Sigmoid colon (tissue), 7 donors: ENCODE data around the gene UNC93B1. TPM values are rescaled to one million over a fixed set of nuclear protein-coding genes. Genes with fewer than 3 reads are reported as not detected.
A peak's percentile ranks its signal among the peaks of the same experiment; 100 is the strongest.

Experiments used
- DNase-seq: peaks from one replicate; pipeline ENCODE4 v3.0.0-alpha.2; 2019
- H3K27ac ChIP-seq, 4 donors: fragments of 200-600 bp; sonication (generic); one replicate each; pipeline ENCODE4 v1.5.1; 2016 to 2019; ENCODE audit warnings: mild to moderate bottlenecking in 1 of 4
- H3K27me3 ChIP-seq, 3 donors: fragments of 200-600 bp; sonication (generic); one replicate each; pipeline ENCODE4 v1.5.1; 2019; ENCODE audit warnings: mild to moderate bottlenecking in 1 of 3
- H3K36me3 ChIP-seq, 4 donors: fragments of 200-600 bp; sonication (generic); one replicate each; pipeline ENCODE4 v1.5.1; 2016 to 2019
- H3K4me1 ChIP-seq, 4 donors: fragments of 200-600 bp; sonication (generic); one replicate each; pipeline ENCODE4 v1.5.1; 2017 to 2019
- H3K4me3 ChIP-seq, 4 donors: fragments of 200-600 bp; sonication (generic); one replicate each; pipeline ENCODE4 v1.5.1; 2017 to 2019; ENCODE audit warnings: mild to moderate bottlenecking in 2 of 4, moderate library complexity in 1 of 4
- H3K9me3 ChIP-seq, 4 donors: fragments of 200-600 bp in 3 of 4; sonication (generic) in 3 of 4; one replicate each; pipeline versions ENCODE4 v1.5.1 to v1.6.1; 2013 to 2019
- CTCF ChIP-seq, 4 experiments: fragments of 450-650 bp in 3 of 4; fragments of 200-600 bp in 1 of 4; IDR thresholded peaks; one replicate each; pipeline ENCODE4 v1.5.1; 2016 to 2019; ENCODE audit warnings: antibody characterized with exemption in 4 of 4, mild to moderate bottlenecking in 3 of 4, moderate library complexity in 2 of 4
- EP300 ChIP-seq, 4 donors: sonication (generic); formaldehyde crosslinking; IDR thresholded peaks; one replicate each; pipeline ENCODE4 v1.6.1; 2017; ENCODE audit warnings: antibody characterized with exemption in 4 of 4
- POLR2A ChIP-seq, 2 donors: fragments of 450-650 bp; IDR thresholded peaks; one replicate each; pipeline ENCODE4 v1.6.1; 2016; ENCODE audit warnings: antibody characterized with exemption in 2 of 2, mild to moderate bottlenecking in 2 of 2, moderate library complexity in 2 of 2
- POLR2AphosphoS5 ChIP-seq, 4 donors: sonication (generic); formaldehyde crosslinking; IDR thresholded peaks; one replicate each; pipeline ENCODE4 v1.6.1; 2017; ENCODE audit warnings: antibody characterized with exemption in 4 of 4
- WGBS, 2 donors: extraction: QIAGEN DNeasy Blood & Tissue Kit; methylation state at CpG; one replicate each; pipeline ENCODE4 v1.1.7; 2013; 5-methylcytosine and 5-hydroxymethylcytosine counted together
- intact Hi-C: fragments of 100-400 bp; cut with DNase I; formaldehyde crosslinking; loops from one replicate; pipeline ENCODE4 v1.15.1; 2023
- polyA plus RNA-seq, 3 donors: library from polyadenylated mRNA; stranded (reverse); fragments of 200-250 nt; gene quantifications; one replicate each; pipeline ENCODE4 v1.2.3, GENCODE V29; 2013
- total RNA-seq, 4 donors: library from RNA; depleted of rRNA; stranded (reverse); fragments of >200 nt; gene quantifications; one replicate each; pipeline ENCODE4 v1.1.0, GENCODE V29; 2016
- donor health status: healthy with polysubstance abuse.
- donor health status: Bipolar disorder and iron deficiency.
- donor health status: healthy.

Gene UNC93B1
- total and polyA plus RNA-seq, 7 donors: 11.4 to 52.7 (median 25.0) TPM

GRCh38 chr11:68032003-68032402, 28.1 kb upstream of the UNC93B1 start:
- Histone ChIP-seq H3K27ac (peak overlapping the region in 3 of 4 donors; percentile 83 to 95 (median 91)), H3K4me3 (peak overlapping the region in 1 of 4 donors; percentile 93), H3K4me1 (peaks cover 0 to 32% (median 27%) of the 10 kb centered on the region in 4 donors), H3K36me3 (peaks cover 5 to 45% (median 23%) of the 10 kb centered on the region in 4 donors), H3K9me3 (no peaks in the 10 kb centered on the region), H3K27me3 (no peaks in the 10 kb centered on the region)
- TF ChIP-seq POLR2A (IDR thresholded peaks at IDR 0.05) (no peak), CTCF (IDR thresholded peaks at IDR 0.05) (no peak), EP300 (IDR thresholded peaks at IDR 0.05) (no peak), POLR2AphosphoS5 (IDR thresholded peaks at IDR 0.05) (no peak)
- DNase-seq: no peak
- 50 to 75% methylated on average over 9 of the region's 9 CpGs for WGBS, 2 donors
- intact Hi-C loops: no loop called here

DNA sequence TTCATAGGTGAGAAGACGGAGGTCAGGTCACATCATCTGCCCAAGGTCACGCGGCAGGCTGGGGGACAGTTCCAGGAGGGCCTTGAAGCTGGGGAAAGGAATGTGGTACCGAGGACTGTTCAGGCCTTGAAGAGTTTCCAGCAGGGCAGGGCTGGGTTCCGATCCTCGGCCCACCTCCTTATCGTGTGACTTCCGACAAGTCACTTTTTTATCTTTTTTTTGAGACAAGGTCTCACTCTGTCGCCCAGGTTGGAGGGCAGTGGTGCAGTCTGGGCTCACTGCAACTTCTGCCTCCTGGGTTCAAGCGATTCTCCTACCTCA, 27.2 kb upstream of the UNC93B1 start:
- DNase-seq: no peak
- Histone ChIP-seq H3K27ac (peak overlapping the region; percentile 83 to 95 (median 92)), H3K36me3 (peaks cover 5 to 36% (median 23%) of the 10 kb centered on the region in 4 donors), H3K27me3 (no peaks in the 10 kb centered on the region), H3K4me1 (peaks cover 0 to 32% (median 27%) of the 10 kb centered on the region in 4 donors), H3K9me3 (no peaks in the 10 kb centered on the region), H3K4me3 (peak overlapping the region; percentile 60 to 93 (median 75))
- intact Hi-C loops: loop anchor here (2.0 kb wide), 1 partner anchor 20 kb away; the partner anchor contains the start of gene ALDH3B1
- no peak for TF ChIP-seq EP300 (IDR thresholded peaks at IDR 0.05)
- no peak for TF ChIP-seq POLR2AphosphoS5 (IDR thresholded peaks at IDR 0.05)
- TF ChIP-seq CTCF (IDR thresholded peaks at IDR 0.05): no peak
- TF ChIP-seq POLR2A (IDR thresholded peaks at IDR 0.05): no peak
- WGBS, 2 donors: 9 to 12% methylated on average over 10 of the region's 10 CpGs

DNA sequence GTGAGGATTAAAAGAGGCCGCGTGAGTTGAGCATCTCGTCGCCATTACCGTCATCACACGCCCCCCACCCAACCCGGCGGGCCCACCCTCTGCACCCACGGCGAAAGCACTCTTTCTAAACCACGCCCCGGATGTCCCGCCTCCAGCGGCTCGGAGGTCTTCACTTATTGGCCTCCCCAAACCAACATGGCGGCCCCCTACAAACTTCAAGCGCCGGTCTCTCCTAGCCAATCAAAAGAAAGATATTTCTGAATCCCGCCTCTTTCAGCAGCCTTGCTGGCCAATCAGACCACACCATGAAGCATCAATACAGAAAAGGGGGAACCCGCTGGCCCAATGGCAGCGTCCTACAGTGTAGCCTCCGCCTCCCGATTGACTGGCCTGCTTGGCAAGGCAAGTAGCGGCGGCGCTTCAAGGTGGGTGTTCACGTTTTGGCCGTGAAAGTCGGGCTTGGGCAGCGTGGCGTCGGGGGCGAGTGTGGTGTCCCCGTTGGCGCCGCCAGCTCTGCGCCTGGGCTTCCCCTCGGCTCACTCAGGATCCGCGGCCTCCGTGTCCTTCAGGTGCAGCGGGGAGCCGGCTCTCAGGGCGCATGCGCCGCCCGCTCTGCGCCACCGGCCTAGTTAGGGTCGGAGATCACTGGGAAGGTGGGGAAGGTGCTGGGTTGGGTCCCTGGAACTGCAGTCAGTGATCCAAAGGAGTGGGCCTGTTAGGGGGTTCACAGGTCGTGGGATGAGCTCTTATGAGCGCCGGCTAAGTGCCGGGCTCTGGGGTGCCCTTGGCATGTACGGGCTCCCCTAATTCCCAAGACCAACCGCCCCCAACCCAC, 26.6 kb upstream of the UNC93B1 start, which contains the start of gene NDUFS8:
Gene NDUFS8, plus strand, starts transcription at position 364 of the 826 bp plus-strand sequence. CDS start 1,471 bp downstream, outside the sequence.
- Histone ChIP-seq H3K27ac (peak within 1 kb of the TSS; percentile 83 to 95 (median 92)), H3K4me3 (peak within 1 kb of the TSS; percentile 60 to 93 (median 75)), H3K27me3 (no peaks in the 10 kb centered on the region), H3K4me1 (peaks cover 0 to 32% (median 27%) of the 10 kb centered on the region in 4 donors), H3K36me3 (peaks cover 5 to 36% (median 21%) of the 10 kb centered on the region in 4 donors), H3K9me3 (no peaks in the 10 kb centered on the region)
- intact Hi-C loops: loop anchor here (2.0 kb wide), 1 partner anchor 20 kb away; the partner anchor contains the start of gene ALDH3B1
- TF ChIP-seq POLR2AphosphoS5 (IDR thresholded peaks at IDR 0.05): peak; percentile 67 to 87 (median 82)
- TF ChIP-seq EP300 (IDR thresholded peaks at IDR 0.05): no peak
- TF ChIP-seq POLR2A (IDR thresholded peaks at IDR 0.05): peak in 1 of 2 donors; percentile 47
- DNase-seq: peak; percentile 99
- WGBS, 2 donors: 0 to 1% methylated on average over 56 of the region's 56 CpGs

- DNase-seq: no peak
- peaks cover 5 to 31% (median 17%) of the 10 kb centered on the region in 4 donors for H3K36me3 ChIP-seq
- H3K4me3 ChIP-seq: no peak overlapping the region
- no peak for TF ChIP-seq EP300 (IDR thresholded peaks at IDR 0.05)
- no peak for TF ChIP-seq CTCF (IDR thresholded peaks at IDR 0.05)
- no peak for TF ChIP-seq POLR2AphosphoS5 (IDR thresholded peaks at IDR 0.05)
- no peak for TF ChIP-seq POLR2A (IDR thresholded peaks at IDR 0.05)
- intact Hi-C loops: no loop called here
- H3K27me3 ChIP-seq: no peaks in the 10 kb centered on the region
- peaks cover 0 to 4% (median 0%) of the 10 kb centered on the region in 4 donors for H3K9me3 ChIP-seq
- no peak overlapping the region for H3K27ac ChIP-seq
- WGBS, 2 donors: 89 to 92% methylated on average over 12 of the region's 12 CpGs
- H3K4me1 ChIP-seq: peaks cover 0 to 32% (median 27%) of the 10 kb centered on the region in 4 donors
Observed at GRCh38 chr11:68028802-68029545, 25.1 kb upstream of the UNC93B1 start.
